OCI-M1 (cell line): ENCODE results near the gene HPCAL1.
"Not testable (repeated sequence)": the region's sequence is repeated elsewhere in the genome, so short reads cannot be mapped to it uniquely, and the experiment has no call there.

Source experiments
- DNase-seq: peaks from one replicate; lab custom pipeline; 2025; lab: John Stamatoyannopoulos, UW

The HPCAL1 gene

DNA sequence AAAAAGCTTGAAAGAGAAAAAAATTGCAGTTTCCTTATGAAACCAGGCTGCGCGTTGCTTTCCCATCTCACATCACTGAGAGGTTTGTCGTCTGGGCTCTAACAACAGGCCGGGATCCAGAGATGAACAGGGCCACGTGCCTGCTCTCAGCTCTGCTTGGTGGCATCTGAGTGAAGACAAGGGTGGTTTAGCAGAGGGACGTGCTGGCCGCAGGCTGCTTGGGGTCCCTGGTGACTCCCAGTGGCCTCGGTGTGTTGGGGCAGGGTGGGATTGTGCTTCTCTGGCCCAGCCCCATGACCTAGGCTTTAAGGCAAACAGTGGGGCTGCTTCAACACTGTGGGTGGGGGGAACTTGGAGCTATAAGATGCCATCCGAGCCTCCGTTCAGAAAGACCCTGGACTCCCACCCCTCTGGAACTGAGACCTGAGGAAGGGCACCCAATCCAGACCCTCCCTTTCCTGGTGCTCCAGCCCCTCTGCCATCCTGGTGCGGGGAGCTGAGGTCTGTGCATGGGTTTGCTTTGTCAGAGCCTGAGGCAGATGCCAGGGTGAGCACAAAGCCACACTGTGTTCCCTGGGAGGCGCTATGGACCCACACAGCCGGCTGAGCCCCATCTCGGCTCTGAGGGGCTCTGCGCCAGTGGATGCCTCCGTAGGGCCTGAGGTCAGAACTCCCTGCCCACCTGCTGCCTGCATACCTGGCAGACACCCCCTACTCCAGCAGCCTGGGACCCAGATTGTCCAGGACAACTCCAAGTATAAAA lies 18.4 kb upstream of the HPCAL1 start:
- DNase-seq = no peak

DNA sequence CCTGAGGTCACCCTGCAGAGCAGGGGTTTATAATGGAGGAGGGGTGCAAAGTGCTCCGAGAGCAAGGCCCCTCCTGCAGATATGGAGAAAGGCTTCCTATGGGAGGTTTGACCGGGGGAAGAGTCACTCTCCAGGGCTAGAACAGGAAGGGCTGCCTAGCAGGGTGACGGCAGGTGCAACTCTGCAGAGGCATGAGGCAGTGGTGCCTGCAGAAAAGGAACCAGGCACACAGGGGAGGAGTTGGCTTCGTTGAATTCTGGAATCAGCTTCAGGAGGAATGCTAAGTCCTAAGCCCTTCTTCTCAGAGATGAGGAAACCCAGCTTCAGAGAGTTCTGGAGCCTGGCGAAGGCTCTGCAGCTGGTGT lies 17.5 kb upstream of the HPCAL1 start:
- DNase-seq = no peak

DNA sequence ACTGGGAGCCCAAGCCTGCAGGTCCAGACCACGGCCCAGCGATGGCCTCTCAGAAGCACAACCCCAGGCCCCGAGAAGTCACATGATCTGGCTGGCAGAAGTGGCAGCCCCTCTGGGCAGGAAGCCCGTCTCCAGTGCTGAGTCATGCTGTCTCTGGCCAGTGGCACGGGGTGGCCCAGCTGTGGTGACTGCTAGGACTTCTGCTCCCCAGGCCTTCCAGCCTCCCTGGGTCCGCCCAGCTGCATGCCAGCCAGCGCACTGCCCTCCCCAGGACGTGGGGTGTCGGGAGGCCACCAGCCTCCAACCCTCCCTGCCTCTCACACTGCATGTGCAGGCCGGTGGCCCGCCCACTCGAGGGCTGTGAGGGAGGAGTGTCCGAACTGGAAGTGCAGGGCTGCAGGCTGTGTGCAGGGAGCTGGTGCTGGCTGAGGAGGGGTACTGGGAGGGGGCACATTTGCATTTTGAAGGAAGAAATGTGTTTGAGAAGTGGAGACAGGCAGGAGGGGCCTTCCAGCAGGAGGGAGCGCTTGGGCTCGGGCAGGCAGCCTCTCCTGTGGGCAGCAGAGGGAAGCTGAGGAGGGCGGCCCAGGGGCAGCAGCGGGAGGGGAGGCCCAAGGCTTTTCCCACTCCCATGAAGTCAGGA lies 17.0 kb upstream of the HPCAL1 start:
- peak; percentile 30 for DNase-seq

DNA sequence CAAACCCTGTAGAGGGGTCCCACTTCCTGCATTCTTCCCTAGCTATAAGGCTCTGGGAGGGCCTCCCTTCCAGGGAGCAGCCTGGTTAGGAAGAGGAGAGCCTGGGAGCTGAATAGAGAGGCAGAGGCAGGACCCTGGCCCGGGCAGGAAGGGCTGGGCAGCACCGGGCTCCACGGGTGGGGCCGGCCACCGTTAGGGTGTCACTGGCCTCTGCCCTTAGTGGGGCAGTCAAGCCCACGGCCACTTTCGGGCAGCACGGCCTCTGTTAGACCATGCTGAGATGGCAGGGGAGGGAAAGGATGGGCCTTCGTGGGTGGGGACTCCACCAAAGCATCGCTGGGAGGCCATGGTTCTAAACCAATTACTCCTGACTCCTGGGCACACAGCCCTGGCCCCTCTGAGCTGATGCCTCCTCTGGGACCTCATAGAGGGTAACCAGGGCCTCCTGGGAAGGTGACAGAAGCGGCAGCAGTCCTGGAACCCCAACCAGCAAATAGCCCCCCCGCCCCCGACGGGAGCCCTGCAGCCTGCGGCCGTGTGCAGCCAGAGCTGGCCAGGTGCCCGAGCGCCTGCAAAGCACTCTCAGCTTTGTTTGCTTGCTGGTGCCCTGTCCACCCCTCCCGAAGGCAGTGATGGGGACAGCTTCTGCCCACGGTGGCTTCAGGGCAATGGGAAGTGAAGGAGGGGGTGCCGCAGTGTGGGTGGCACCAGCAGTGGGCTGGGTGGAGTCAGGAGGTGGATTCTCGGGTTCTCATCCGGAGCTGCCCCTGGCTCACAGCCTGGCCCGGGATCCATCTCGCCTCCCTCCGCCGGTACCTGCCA lies 16.3 kb upstream of the HPCAL1 start:
- no peak for DNase-seq

GRCh38 chr2:10287761-10288160 lies 14.9 kb upstream of the HPCAL1 start:
- no peak for DNase-seq

DNA sequence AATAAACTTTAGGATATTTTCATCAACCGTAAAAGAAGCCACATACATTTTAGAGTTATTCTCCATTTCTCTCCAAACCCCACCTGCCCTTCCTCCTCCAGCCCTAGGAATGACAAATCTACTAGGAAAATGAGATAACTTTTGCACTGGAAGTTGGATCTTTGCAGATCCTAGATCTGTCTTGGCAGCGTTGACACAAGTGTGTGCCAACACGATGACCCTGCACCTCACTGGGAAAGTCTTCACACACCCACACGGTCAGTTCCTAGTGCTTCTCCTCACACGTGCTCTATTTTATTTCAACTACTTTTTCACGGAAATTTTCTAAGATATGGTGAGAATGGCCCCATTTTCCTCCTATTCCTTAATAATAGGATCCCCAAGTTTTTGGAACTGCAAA lies 14.1 kb upstream of the HPCAL1 start:
- DNase-seq = no peak

DNA sequence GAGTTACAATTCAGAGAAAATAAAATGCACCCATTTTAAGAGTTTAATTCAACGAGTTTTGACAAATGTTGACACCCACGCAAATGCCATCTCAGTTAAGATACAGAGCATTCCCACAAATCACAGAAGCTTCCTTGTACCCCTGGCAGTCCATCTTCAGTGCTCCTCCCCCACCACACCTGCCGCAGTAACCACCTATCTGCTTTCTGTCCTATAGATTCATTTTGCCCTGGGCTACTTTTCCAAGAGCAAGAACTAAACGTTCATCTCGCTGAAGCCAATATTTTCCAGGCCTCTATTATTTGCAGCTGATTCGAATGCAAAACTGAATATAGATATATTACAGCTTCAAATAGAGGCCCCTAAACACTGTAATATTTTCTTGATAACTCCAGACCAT lies 13.4 kb upstream of the HPCAL1 start:
- DNase-seq = no peak

DNA sequence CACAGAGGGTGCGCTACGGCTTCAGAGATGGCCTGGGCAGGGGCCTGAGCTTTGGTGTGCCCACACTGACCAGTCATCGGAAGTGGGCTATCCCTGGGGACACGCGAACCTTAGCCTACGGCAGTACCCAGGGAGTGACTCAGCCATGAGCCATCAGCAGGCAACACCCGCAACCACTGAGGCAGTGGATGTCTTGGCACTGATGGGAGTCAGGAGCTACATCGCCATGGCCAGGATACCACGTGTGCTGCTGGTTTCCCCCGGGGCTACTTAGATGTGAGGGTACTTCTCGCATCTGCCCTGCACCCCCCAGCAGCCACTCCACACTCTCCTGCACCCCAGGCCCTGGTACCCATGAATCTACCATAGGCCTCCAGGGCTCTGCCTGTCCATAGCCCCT lies 12.8 kb upstream of the HPCAL1 start:
- no peak for DNase-seq

GRCh38 chr2:10291376-10291775 lies 11.3 kb upstream of the HPCAL1 start:
- not testable (repeated sequence) for DNase-seq

GRCh38 chr2:10292033-10292432 lies 10.7 kb upstream of the HPCAL1 start:
- no peak for DNase-seq

- no peak for DNase-seq
These were observed 9.1 kb upstream of the HPCAL1 start for GRCh38 chr2:10293603-10294002.

DNA sequence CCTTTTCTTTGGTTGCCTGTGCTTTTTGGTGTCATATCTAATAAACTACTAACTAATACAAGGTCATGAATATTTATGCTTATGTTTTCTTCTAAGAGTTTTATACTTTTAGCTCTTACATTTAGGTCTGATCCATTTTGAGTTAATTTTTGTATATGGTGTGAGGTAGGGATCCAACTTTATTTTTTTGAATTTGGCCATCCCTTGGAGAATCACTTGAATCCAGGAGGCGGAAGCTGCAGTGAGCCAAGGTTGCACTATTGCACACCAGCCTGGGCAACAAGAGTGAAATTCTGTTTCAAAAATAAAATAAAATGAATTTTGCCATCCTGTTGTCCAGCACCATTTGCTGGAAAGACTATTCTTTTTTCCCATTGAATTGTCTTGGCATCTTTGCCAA lies 8.6 kb upstream of the HPCAL1 start:
- no peak for DNase-seq

GRCh38 chr2:10295649-10296048 lies 7.1 kb upstream of the HPCAL1 start:
- DNase-seq = not testable (repeated sequence)

- DNase-seq = no peak
These were observed 6.6 kb upstream of the HPCAL1 start for GRCh38 chr2:10296142-10296541.

DNA sequence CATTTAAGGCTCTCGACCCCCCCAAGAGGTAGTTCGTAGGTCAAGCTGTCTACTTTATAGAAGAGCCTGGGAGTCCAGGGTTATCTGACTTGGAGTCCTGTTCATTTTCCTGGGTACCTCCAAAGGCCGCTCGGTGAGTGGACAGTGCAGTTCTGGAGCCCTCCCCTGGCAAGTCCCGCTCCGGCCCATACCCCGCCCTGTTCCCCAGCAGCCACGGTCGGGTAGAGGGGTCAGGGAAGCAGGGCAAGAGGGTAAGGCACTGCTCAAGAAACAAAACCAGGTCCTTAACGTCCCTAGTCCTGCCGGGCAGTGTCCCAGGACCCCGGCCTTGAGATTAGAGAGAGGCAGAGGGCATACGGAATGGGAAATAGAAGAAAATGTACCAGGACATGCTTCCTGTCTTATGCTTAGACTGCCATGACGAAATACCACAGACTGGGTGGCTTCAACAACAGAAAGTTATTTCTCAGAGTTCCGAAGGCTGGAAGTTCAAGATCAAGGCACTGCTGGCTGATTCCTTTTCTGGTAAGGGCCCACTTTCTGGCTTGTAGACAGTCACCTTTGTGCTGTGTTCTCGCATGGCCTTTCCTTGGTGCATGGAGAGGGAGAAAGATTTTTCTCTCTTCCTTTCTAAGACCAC lies 5.4 kb upstream of the HPCAL1 start:
- DNase-seq = no peak

GRCh38 chr2:10297959-10298531 lies 4.7 kb upstream of the HPCAL1 start:
- no peak for DNase-seq

DNA sequence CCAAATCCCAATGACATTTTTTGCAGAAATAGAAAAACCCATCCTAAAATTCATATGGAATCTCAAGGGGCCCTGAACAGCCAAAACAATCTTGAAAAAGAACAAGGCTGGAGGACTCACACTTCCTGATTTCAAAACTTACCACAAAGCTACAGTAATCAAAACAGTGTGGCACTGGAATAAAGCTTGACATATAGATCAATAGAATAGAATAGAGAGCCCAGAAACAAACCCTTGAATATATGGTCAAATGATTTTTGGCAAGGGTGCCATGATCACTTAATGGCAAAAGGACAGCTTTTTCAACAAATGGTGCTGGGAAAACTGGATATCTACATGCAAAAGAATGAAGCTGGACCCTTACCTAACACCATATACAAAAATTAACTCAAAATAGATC lies 3.9 kb upstream of the HPCAL1 start:
- DNase-seq = not testable (repeated sequence)

GRCh38 chr2:10300328-10300920 lies 2.3 kb upstream of the HPCAL1 start:
- DNase-seq = no peak

GRCh38 chr2:10300997-10301940 lies 1.4 kb upstream of the HPCAL1 start:
- DNase-seq = no peak

GRCh38 chr2:10301941-10302478 lies 694 bp upstream of the HPCAL1 start:
- no peak for DNase-seq
